ENCODE data around the gene COPS7A.

DNA sequence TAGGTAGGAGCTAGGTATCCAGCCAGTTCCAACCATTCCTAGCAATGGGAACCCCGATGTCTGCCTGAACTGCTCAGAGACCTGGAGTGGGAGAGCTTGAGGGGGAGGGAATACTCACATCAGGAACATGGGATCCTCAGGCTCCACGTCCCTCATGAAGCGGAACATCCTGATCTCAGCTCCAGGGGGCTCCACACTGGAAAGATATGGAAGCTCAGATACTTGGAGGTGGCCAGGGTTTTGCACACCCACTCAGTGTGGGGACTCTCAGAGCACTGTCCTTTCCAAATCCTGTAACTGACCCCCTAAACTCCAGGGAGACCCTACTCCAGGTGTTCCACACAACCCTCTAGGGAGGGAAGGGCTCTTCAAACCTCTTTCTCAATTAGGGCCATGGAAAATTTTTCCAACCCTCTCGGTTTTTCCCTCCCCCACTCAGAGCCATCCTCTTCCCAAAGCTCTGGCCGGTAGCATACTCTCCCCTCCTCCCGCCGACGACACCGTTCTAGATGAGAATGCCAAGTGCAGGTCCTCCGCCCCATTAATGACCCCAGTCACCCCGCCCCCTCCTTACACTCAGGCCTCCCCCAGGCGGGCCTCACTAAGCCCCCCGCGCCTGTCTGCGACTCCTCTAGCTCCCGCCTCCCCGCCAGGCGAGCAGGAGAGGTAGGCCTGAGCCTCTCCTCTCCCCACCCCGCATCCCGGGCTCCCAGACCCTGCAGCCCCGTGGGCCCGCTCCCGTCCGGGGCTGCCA lies 28.5 kb downstream of the COPS7A start:
- no peak for TF ChIP-seq CTCF (IDR thresholded peaks at IDR 0.05; ENCODE audit: borderline replicate concordance, extremely low read depth, low read length, poor library complexity, severe bottlenecking)
- no peak for TF ChIP-seq EZH2 (IDR thresholded peaks at IDR 0.05; ENCODE audit: borderline replicate concordance, low read depth, low read length, severe bottlenecking)

All from DND-41 (cell line).